HepG2 (cell line): ENCODE results near the gene ASPM. TPM values are rescaled to one million over a fixed set of nuclear protein-coding genes. Genes with fewer than 3 reads are reported as not detected.
A peak's percentile ranks its signal among the peaks of the same experiment; 100 is the strongest.

Experiments
- BATF2 ChIP-seq: sonication (generic); formaldehyde crosslinking; IDR thresholded peaks from 2 replicates; pipeline ENCODE4 v1.8.0; 2022; ENCODE audit warnings: mild to moderate bottlenecking, missing genetic modification reagents, moderate library complexity
- FOXJ3 ChIP-seq: sonication (generic); formaldehyde crosslinking; IDR thresholded peaks from 2 replicates; pipeline ENCODE4 v1.4.0; 2020; ENCODE audit warnings: missing genetic modification reagents, mild to moderate bottlenecking, borderline replicate concordance
- KDM1A ChIP-seq: IDR thresholded peaks from 2 replicates; pipeline ENCODE4 v1.6.1; 2016; ENCODE audit warnings: missing compliant biosample characterization
- KDM5B ChIP-seq: sonication (generic); formaldehyde crosslinking; IDR thresholded peaks from 2 replicates; pipeline ENCODE4 v1.4.0; 2020; ENCODE audit warnings: missing genetic modification reagents, mild to moderate bottlenecking, borderline replicate concordance
- MTA1 ChIP-seq: sonication (generic); formaldehyde crosslinking; IDR thresholded peaks from 2 replicates; pipeline ENCODE4 v1.4.0; 2020; ENCODE audit warnings: missing genetic modification reagents, mild to moderate bottlenecking, borderline replicate concordance
- SOX5 ChIP-seq: IDR thresholded peaks from 2 replicates; pipeline ENCODE4 v1.6.1; 2016; ENCODE audit warnings: borderline replicate concordance
- TFDP2 ChIP-seq: sonication (generic); formaldehyde crosslinking; IDR thresholded peaks from 2 replicates; pipeline ENCODE4 v1.4.0; 2020; ENCODE audit warnings: missing genetic modification reagents
- U2AF1 ChIP-seq: fragments of 200-400 bp; formaldehyde crosslinking; optimal IDR thresholded peaks from 2 replicates; pipeline ENCODE3; 2017; ENCODE audit warnings: mild to moderate bottlenecking, low read depth, low read length
- ZBTB42 ChIP-seq: sonication (generic); formaldehyde crosslinking; IDR thresholded peaks from 2 replicates; pipeline ENCODE4 v1.5.0; 2020; ENCODE audit warnings: mild to moderate bottlenecking, missing genetic modification reagents
- ZNF180 ChIP-seq: sonication (generic); formaldehyde crosslinking; IDR thresholded peaks from 2 replicates; pipeline ENCODE4 v1.4.0; 2020; ENCODE audit warnings: low read depth, missing genetic modification reagents, borderline replicate concordance
- ZNF530 ChIP-seq: sonication (generic); formaldehyde crosslinking; IDR thresholded peaks from 2 replicates; pipeline ENCODE4 v1.5.0; 2020; ENCODE audit warnings: low read depth, mild to moderate bottlenecking, missing genetic modification reagents
- ZNF607 ChIP-seq: sonication (generic); formaldehyde crosslinking; IDR thresholded peaks from 2 replicates; pipeline ENCODE4 v1.5.1; 2020; ENCODE audit warnings: missing genetic modification reagents, mild to moderate bottlenecking, borderline replicate concordance
- polyA plus RNA-seq, 8 experiments: library from polyadenylated mRNA; depleted of rRNA in 3 of 8; stranded (reverse) in 7 of 8; unstranded in 1 of 8; fragments of >200 nt; fragmentation: Illumina TruSeq in 4 of 8; extraction: Trizol in 4 of 8; gene quantifications; 2 replicates each; pipeline versions ENCODE4 v1.2.1 to v1.2.3, GENCODE V29; 2011 to 2016; ENCODE audit warnings: low read depth in 4 of 8, missing spikeins in 1 of 8, mixed read lengths in 1 of 8; ENCODE audit not compliant: insufficient read depth in 1 of 8
- total RNA-seq, 5 experiments: library from RNA; depleted of rRNA; stranded (reverse); fragments of >200 nt; fragmentation: Illumina TruSeq; extraction: Trizol; gene quantifications; 2 replicates each; pipeline ENCODE4 v1.2.3, GENCODE V29; 2016; ENCODE audit warnings: low read depth in 1 of 5
- TF ChIP-seq, protein P1 (sequence below): sonication (generic); formaldehyde crosslinking; conservative IDR thresholded peaks from 2 replicates; pipeline ENCODE4 v1.4.0; 2020; ENCODE audit warnings: missing genetic modification reagents
- TF ChIP-seq, protein P2 (sequence below): sonication (generic); formaldehyde crosslinking; conservative IDR thresholded peaks from 2 replicates; pipeline ENCODE4 v1.4.0; 2020; ENCODE audit warnings: missing genetic modification reagents
- TF ChIP-seq, protein P3 (sequence below): sonication (generic); formaldehyde crosslinking; IDR thresholded peaks from 2 replicates; pipeline ENCODE4 v1.9.0; 2021; ENCODE audit warnings: missing genetic modification reagents, mild to moderate bottlenecking, borderline replicate concordance

Gene ASPM
- total and polyA plus RNA-seq, 2 of the 13 experiments (the other 11 are each of a cell fraction or from before 2014, with no cell fraction given): 7.7 to 29.1 TPM

DNA sequence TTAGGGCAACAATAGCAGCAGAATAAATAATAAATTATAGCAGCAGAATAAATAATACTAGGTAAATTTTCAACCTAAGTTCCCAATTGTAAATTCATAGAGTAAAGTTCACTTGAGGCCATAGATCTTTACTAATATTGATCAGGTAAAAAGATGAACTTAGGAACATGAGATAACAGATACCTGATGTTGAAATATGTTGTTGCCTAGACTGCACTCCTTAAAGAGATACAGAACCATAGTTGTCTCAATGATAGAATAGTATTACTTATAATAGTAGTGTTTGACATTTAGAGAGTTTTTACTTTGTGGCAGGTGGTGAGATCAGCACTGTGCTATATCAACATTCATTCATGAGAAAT is 79.0 kb downstream of the ASPM start (continued):
- TF ChIP-seq BATF2 (CRISPR knock-in tag): no peak
- TF ChIP-seq SOX5 (CRISPR knock-in tag): peak; percentile 37; the same call in 1 of the 2 replicates
- TF ChIP-seq ZNF180 (CRISPR knock-in tag): no peak
- no peak for TF ChIP-seq ZNF530 (CRISPR knock-in tag)
- TF ChIP-seq TFDP2 (CRISPR knock-in tag): 0 out of 2 replicates have a peak, but pooled peaks have one; percentile 17
- TF ChIP-seq, protein P1, sequence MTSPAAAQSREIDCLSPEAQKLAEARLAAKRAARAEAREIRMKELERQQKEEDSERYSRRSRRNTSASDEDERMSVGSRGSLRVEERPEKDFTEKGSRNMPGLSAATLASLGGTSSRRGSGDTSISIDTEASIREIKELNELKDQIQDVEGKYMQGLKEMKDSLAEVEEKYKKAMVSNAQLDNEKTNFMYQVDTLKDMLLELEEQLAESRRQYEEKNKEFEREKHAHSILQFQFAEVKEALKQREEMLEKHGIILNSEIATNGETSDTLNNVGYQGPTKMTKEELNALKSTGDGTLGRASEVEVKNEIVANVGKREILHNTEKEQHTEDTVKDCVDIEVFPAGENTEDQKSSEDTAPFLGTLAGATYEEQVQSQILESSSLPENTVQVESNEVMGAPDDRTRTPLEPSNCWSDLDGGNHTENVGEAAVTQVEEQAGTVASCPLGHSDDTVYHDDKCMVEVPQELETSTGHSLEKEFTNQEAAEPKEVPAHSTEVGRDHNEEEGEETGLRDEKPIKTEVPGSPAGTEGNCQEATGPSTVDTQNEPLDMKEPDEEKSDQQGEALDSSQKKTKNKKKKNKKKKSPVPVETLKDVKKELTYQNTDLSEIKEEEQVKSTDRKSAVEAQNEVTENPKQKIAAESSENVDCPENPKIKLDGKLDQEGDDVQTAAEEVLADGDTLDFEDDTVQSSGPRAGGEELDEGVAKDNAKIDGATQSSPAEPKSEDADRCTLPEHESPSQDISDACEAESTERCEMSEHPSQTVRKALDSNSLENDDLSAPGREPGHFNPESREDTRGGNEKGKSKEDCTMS (CRISPR knock-in tag): no peak
- TF ChIP-seq, protein P2, sequence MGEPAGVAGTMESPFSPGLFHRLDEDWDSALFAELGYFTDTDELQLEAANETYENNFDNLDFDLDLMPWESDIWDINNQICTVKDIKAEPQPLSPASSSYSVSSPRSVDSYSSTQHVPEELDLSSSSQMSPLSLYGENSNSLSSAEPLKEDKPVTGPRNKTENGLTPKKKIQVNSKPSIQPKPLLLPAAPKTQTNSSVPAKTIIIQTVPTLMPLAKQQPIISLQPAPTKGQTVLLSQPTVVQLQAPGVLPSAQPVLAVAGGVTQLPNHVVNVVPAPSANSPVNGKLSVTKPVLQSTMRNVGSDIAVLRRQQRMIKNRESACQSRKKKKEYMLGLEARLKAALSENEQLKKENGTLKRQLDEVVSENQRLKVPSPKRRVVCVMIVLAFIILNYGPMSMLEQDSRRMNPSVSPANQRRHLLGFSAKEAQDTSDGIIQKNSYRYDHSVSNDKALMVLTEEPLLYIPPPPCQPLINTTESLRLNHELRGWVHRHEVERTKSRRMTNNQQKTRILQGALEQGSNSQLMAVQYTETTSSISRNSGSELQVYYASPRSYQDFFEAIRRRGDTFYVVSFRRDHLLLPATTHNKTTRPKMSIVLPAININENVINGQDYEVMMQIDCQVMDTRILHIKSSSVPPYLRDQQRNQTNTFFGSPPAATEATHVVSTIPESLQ (CRISPR knock-in tag): no peak
- no peak for TF ChIP-seq ZBTB42 (CRISPR knock-in tag)
- no peak for TF ChIP-seq MTA1 (CRISPR knock-in tag)
- no peak for TF ChIP-seq KDM5B (CRISPR knock-in tag)
- TF ChIP-seq, protein P3, sequence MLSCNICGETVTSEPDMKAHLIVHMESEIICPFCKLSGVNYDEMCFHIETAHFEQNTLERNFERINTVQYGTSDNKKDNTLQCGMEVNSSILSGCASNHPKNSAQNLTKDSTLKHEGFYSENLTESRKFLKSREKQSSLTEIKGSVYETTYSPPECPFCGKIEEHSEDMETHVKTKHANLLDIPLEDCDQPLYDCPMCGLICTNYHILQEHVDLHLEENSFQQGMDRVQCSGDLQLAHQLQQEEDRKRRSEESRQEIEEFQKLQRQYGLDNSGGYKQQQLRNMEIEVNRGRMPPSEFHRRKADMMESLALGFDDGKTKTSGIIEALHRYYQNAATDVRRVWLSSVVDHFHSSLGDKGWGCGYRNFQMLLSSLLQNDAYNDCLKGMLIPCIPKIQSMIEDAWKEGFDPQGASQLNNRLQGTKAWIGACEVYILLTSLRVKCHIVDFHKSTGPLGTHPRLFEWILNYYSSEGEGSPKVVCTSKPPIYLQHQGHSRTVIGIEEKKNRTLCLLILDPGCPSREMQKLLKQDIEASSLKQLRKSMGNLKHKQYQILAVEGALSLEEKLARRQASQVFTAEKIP: no peak
- TF ChIP-seq ZNF607: no peak
- TF ChIP-seq FOXJ3 (CRISPR knock-in tag): peak; percentile 93
- TF ChIP-seq U2AF1: no peak
- TF ChIP-seq KDM1A: no peak
